22Rv1 (cell line): ENCODE measurements around the gene NKX2-2.

Experiments used
- CTCF ChIP-seq: fragments of 450-650 bp; IDR thresholded peaks from 2 replicates; pipeline ENCODE4 v1.5.1; 2017; ENCODE audit warnings: mild to moderate bottlenecking
- ZFX ChIP-seq: fragments of 450-650 bp; IDR thresholded peaks from 2 replicates; pipeline ENCODE4 v1.6.1; 2017; ENCODE audit warnings: antibody characterized with exemption, borderline replicate concordance

DNA sequence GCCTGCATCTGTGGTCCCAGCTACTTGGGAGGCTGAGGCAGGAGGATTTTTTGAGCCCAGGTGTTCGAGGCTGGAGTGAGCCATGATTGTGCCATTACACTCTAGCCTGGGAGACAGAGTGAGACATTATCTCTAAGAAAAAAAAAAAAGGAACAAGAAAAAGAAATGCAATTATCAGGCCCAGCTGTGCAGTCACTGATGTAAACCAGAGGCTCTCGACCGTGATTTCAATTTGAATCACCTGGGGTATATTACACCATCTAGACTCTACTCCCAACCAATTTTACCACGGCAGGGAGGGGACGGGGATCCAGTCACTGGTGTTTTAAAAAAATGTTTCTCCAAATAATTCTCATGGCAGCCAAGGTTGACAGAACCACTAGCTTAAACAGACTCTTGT lies 48.8 kb upstream of the NKX2-2 start:
- TF ChIP-seq CTCF (no peak), ZFX (no peak)
